GM12891 (cell line): ENCODE measurements around the gene TIGIT.

Experiments used
- POLR2A ChIP-seq: IDR thresholded peaks from 2 replicates; pipeline ENCODE4 v1.6.1; 2011; ENCODE audit warnings: low read depth, low read length, control low read depth
- POLR2AphosphoS5 ChIP-seq: IDR thresholded peaks from 2 replicates; pipeline ENCODE4 v1.6.1; 2011; ENCODE audit warnings: low read depth, low read length, control low read depth
- SPI1 ChIP-seq: IDR thresholded peaks from 2 replicates; pipeline ENCODE4 v1.6.1; 2011; ENCODE audit warnings: low read depth, low read length, control low read depth
- TAF1 ChIP-seq: IDR thresholded peaks from 2 replicates; pipeline ENCODE4 v1.6.1; 2011; ENCODE audit warnings: low read depth, low read length, control low read depth

- TF ChIP-seq SPI1, result no peak
- TF ChIP-seq POLR2AphosphoS5, result no peak
- no peak for TF ChIP-seq POLR2A
- no peak for TF ChIP-seq TAF1
These were observed 56.4 kb downstream of the TIGIT start for GRCh38 chr3:114350271-114350670.
